AG04450 (cell line): ENCODE measurements around the gene MCF2L. TPM values are rescaled to one million over a fixed set of nuclear protein-coding genes. Genes with fewer than 3 reads are reported as not detected.

ENCODE experiments used
- CTCF ChIA-PET: fragments of 300-600, 350-600 bp; formaldehyde crosslinking; extraction: SDS; loops from one replicate; lab custom pipeline; 2022; ENCODE audit warnings: antibody characterized with exemption, inconsistent platforms; lab: Charles Lee
- POLR2A ChIA-PET: fragments of 350-600 bp; formaldehyde crosslinking; extraction: SDS; loops from one replicate; lab custom pipeline; 2021; ENCODE audit warnings: antibody characterized with exemption, inconsistent platforms; lab: Yijun Ruan, JAX
- DNase-seq: peaks from one replicate; pipeline ENCODE4 v3.0.0-alpha.2; 2011; ENCODE audit warnings: low read depth, low spot score
- H3K27ac ChIP-seq: one replicate; pipeline ENCODE4 v1.5.1; 2012; ENCODE audit warnings: low read depth, low read length, control low read depth
- H3K27me3 ChIP-seq: one replicate; pipeline ENCODE4 v1.6.0; 2012; ENCODE audit warnings: low read length; ENCODE audit not compliant: control insufficient read depth, insufficient read depth
- H3K4me3 ChIP-seq: 2 replicates; pipeline ENCODE4 v1.5.1; 2011; ENCODE audit warnings: mild to moderate bottlenecking, low read depth, low read length, control low read depth
- H3K9me3 ChIP-seq: 2 replicates; pipeline ENCODE4 v1.5.1; 2012; ENCODE audit warnings: low read length; ENCODE audit not compliant: control insufficient read depth, insufficient read depth
- CTCF ChIP-seq: IDR thresholded peaks from 2 replicates; pipeline ENCODE4 v1.5.1; 2011; ENCODE audit warnings: low read depth, low read length, control low read depth, inconsistent platforms
- polyA plus RNA-seq: library from polyadenylated mRNA; depleted of rRNA; stranded (reverse); fragments of >200 nt; gene quantifications from 2 replicates; pipeline ENCODE4 v1.2.3, GENCODE V29; 2011

Gene MCF2L
- polyA plus RNA-seq, 1 experiment = 0.04 TPM

GRCh38 chr13:113044391-113045114 lies 75.5 kb downstream of the MCF2L start:
- Histone ChIP-seq H3K9me3 (peaks cover 2% of the 10 kb centered on the region; the same call in 1 of the 2 replicates), H3K27ac (no peak overlapping the region), H3K4me3 (no peak overlapping the region), H3K27me3 (peaks cover 41% of the 10 kb centered on the region)
- no peak for DNase-seq
- TF ChIP-seq CTCF = no peak
- POLR2A ChIA-PET = no interaction called here
- CTCF ChIA-PET = no interaction called here

- Histone ChIP-seq H3K27ac (no peak overlapping the region), H3K27me3 (peaks cover 43% of the 10 kb centered on the region), H3K4me3 (no peak overlapping the region), H3K9me3 (peaks cover 3% of the 10 kb centered on the region; the same call in 1 of the 2 replicates)
- ChIA-PET CTCF (no interaction called here), POLR2A (no interaction called here)
- no peak for TF ChIP-seq CTCF
- DNase-seq = no peak
Observed at GRCh38 chr13:113045251-113046127, 76.5 kb downstream of the MCF2L start.

GRCh38 chr13:113046128-113046882 lies 77.3 kb downstream of the MCF2L start:
- no peak overlapping the region for H3K4me3 ChIP-seq
- ChIA-PET POLR2A (no interaction called here), CTCF (no interaction called here)
- peaks cover 47% of the 10 kb centered on the region for H3K27me3 ChIP-seq
- no peak for TF ChIP-seq CTCF
- no peak overlapping the region for H3K27ac ChIP-seq
- H3K9me3 ChIP-seq = peaks cover 3% of the 10 kb centered on the region; the same call in 1 of the 2 replicates
- no peak for DNase-seq

GRCh38 chr13:113046883-113047244 lies 77.8 kb downstream of the MCF2L start:
- H3K4me3 ChIP-seq = no peak overlapping the region
- H3K27me3 ChIP-seq = peaks cover 53% of the 10 kb centered on the region
- DNase-seq = no peak
- H3K27ac ChIP-seq = no peak overlapping the region
- H3K9me3 ChIP-seq = peaks cover 3% of the 10 kb centered on the region; the same call in 1 of the 2 replicates
- TF ChIP-seq CTCF = no peak
- ChIA-PET POLR2A (no interaction called here), CTCF (no interaction called here)
